Germinal center (tissue), 1 donor: ENCODE results near the gene PARD6A.
"Not testable (repeated sequence)": the region's sequence is repeated elsewhere in the genome, so short reads cannot be mapped to it uniquely, and the experiment has no call there.

Source experiments
- DNase-seq: peaks from one replicate; pipeline ENCODE4 v3.0.0; 2012; ENCODE audit warnings: mixed read lengths, low spot score

The PARD6A gene

DNA sequence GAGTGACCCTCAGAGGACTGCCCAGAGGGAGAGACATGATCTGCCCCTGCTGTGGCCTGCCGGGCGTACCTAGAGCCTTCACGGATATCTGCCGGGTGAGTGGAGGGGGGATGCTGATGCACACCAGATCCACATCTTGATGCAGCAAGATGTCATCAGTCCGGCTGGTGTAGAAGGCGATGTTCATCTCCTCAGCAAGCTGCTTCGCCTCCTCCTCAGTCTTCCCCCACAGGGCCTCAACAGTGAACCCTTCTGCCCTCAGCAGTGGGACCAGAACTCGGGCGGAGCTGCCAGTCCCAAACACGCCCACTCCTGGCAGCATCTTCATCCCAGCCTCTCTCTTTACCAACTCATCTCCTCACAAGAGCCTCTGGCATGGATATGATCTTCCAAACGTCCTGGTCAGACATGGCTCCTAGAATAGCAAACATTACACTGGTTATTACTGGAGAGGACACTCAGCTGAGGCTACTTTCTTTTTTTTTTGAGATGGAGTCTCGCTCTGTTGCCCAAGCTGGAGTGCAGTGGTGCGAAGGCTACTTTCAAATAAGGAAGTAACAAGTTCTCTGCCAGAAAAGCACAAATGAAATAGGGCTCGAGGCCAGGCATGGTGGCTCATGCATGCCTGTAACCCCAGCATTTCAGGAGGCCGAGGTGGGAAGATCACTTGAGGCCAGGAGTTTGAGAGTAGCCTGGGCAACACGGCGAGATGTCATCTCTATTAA, 24.8 kb downstream of the PARD6A start:
- peak; percentile 34 for DNase-seq

DNA sequence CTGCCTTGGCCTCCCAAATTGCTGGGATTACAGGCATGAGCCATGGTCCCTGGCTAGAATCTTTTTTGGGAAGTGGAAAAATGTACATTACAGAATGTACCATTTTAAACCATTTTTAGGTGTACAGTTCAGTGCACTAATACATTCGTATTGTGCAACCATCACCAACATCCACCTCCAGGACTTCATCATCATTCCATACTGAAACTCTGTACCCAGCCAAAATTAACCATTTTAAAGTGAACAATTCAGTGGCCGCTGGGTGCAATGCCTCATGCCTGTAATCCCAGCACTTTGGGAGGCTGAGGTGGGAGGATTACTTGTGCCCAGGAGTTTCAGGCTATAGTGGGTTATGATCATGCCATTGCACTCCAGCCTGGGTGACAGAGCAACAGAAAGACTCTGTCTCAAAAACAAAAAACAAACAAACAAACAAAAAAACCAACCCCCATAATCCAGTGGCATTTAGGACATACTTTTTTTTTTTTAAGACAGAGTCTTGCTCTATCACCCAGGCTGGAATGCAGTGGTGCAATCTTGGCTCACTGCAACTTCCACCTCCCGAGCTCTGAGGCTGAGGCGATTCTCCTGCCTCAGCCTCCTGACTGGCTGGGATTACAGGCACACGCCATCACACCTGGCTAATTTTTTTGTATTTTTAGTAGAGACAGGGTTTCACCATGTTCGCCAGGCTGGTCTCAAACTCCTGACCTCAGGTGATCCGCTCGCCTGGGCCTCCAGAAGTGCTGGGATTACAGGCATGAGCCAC, 32.9 kb downstream of the PARD6A start:
- DNase-seq = not testable (repeated sequence)

DNA sequence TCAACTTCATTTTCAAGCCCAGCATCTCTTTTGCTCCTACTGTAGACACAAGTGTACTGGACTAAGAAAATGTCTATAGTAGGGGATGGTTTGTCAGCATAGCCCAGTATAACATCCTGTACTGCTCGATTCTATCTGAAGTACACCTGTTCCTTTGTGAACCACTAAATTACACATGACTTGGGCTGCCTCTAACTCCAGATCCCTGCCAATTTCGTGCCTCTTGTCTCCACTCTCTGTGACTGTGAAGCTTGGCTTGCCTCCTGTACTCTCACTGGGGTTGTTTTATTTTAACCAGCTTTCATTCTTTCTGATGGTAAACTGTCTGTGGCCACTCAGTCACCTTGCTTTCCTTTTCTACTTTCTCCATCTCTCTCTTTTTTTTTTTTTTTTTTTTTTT, 33.9 kb downstream of the PARD6A start:
- DNase-seq = no peak

DNA sequence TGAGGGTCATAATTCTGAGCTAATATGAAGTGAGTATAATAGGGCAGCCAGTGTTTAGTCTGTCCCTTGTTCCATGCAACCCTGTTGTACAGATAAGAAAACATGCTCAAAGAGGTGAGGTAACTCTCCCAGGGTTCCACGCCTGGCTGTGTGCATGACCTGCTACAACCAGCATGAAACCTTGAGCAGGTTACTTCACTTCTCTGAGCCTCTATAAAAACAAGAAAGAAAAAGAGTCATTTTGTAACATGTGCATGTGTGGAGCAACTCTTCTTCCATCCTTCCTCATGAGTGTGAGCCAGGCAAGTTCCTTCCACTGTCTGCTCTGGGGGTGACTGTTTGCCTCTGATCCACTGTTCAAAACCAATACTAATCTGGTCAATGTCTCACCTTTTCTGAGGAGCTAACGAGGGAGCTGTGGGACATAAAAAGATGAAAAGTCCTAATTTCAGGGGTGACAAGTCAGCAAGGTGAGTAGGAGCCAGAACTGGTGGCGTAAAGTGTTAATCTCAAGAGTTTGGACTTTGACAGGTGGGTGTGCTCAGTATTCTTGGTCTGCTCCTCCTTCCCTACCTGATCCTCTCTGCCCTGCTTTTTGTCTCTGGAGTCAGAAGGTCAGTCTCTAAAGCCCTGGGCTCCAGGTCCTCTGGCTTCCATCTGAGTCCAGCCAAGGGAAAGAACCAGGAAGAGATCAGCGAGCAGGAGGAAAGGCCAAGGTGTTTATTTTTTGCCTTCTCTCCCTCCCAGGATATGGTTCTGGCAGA, 36.8 kb downstream of the PARD6A start:
- DNase-seq = no peak

DNA sequence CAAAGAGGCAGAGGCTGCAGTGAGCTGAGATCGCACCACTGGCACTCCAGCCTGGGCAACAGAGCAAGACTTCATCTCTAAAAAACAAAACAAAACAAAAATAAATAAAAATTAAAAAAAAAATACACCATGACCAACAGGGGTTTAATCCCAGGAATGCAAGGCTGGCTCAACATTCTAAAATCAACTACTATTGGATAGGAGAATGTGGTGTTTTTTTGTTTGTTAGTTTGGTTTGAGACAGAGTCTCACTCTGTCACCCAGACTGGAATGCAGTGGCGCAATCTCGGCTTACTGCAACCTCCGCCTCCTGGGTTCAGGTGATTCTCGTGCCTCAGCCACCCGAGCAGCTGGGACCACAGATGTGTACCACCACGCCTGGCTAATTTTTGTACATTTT, 38.5 kb downstream of the PARD6A start:
- DNase-seq = no peak

DNA sequence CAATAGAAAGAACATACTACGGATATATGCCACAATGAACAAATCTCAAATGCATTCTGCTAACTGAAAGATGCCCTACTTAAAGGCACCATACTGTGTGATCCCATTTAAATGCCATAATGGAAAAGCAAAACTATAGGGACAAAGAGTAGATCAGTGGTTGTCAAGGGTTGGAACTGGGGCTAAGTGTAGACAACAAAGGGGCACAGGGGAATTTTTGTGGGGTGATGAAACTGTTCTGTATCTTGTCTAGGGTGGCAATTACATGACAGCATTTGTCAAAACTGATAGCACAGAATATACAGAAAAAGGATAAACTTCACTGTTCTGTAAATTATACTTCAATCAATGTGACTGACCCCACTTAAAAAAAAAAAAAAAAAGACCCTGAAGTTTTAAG, 40.7 kb downstream of the PARD6A start:
- DNase-seq = no peak

DNA sequence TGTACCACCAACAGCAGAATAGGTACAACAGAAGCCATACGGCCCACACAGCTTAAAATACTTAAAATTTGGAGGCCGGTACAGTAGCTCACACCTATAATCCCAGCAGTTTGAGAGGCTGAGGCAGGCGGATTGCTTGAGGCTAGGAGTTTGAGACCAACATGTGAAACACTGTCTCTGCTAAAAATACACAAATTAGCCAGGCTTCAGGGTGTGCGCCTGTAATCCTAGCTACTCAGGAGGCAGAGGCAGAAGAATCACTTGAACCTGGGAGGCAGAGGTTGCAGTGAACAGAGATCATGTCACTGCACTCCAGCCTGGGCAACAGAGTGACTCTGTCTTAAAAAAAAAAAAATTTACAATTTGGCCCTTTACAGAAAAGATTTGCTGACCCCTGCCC, 41.4 kb downstream of the PARD6A start:
- no peak for DNase-seq

DNA sequence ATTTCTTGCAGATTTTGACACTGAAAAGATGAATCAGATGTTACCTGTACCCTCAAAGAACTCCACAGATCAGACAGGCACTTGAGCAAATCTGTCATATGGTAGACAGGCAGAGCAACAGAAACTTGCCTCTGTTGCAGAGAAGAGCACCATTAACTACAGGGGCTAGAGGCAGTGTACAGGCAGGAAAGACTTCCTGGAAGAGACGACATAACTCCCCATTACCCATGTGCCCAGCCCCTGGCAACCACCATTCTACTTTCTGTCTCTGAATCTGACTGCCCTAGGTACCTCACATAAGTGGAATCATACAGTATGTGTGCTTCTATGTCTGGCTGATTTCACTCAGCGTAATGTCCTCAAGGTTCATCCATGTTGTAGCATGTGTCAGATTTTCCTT, 42.9 kb downstream of the PARD6A start:
- DNase-seq = no peak

DNA sequence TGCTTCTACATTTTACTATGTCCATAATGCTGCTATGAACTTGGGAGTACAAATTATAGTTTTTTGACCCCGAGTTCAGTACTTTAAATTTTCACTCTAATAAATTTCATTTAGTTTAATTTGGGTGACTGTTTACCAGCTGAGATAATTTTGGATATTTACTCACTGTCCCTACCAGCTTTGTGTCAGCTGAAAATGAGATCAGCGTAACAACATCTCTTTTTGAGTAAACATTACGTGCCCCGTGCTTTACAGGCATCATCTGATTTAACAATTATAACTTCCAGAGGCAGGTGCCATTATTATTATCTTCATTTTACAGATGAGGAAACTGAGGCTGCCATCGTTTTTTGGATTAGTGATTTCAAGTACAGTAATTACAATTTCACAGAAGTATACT, 43.4 kb downstream of the PARD6A start:
- no peak for DNase-seq

DNA sequence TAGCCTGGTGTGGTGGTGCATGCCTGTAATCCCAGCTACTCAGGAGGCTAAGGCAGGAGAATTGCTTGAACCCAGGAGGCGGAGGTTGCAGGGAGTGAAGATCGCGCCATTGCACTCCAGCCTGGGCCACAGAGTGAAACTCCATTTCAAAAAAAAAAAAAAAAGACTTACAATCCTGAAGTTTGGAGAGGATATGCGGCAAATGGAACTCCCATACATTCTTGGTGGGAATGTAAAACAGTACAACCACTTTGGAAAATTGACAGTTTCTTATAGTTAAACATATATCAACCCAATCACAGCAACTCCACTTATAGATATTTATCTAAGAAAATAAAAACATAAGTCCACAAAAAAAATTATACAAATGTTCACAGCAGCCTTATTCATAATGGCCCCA, 46.5 kb downstream of the PARD6A start:
- no peak for DNase-seq

DNA sequence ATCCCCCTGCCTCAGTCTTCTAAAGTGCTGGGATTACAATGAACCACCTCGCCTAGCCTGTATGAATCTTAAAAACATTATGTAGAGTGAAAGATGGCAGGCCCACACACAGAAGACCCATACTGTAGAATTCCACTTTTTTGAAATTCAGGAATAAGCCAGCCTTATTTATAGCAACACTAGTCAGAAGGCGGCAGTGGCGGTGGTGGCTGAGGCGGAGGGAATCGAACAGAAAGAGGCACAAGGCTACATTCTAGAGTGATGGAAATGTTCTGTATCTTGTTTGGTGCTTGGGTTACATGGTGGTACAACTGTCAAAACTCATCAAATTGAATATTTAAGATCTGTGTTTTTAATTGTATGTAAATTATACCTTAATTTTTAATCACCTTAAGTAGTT, 47.0 kb downstream of the PARD6A start:
- DNase-seq = no peak

DNA sequence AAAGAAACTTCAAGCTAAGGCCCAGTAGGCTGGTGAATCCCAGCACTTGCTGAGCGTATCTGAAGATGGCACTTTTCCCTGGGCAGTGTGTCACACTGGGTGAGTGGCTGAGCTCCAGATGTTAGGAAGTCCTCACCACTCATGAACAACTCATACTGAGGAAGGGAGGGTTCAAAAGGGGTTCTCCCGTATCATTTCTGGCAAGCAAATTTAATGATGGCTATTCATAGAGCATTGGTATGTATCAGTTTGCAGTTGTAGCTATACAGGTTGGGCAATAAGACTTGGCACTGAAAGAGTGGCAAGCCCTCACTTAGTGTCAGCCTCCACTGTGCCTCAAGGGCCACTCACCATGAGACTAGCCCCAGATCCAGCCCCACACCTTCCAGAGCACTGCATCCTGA, 47.6 kb downstream of the PARD6A start:
- no peak for DNase-seq

DNA sequence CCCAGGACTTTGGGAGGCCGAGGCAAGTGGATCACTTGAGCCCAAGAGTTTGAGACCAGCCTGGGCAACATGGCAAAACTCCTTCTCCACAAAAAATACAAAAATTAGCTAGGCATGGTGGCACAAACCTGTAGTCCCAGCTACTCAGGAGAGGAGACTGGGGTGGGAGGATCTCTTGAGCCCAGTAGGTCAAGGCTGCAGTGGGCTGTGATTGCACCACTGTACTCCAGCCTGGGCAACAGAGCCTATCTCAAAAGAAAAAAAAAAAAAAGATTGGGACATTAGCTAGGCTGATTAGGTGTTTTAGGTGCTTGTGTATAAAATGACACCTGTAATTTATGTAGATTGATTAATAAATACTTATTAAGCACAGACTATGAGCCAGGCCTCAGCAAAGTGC, 48.3 kb downstream of the PARD6A start:
- DNase-seq = no peak

DNA sequence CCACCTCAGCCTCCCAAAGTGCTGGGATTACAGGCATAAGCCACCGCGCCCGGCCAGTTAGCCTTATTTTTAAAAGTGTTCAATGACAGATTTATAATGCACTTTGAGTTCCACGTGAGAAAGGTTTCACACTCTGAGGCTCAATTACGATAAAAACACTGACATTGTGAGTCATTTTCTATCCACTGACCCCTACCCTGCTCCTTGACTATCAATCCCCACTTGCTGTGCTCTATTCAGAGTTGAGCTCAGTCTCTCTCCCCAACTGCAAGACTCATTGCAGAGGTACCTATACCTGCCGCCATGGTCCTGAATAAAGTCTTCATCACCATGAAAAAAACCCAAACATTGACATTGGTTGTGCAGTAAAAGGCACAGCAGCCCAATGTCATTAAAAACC, 49.8 kb downstream of the PARD6A start:
- DNase-seq = no peak
